ENCODE results near the gene DACT2. TPM values are rescaled to one million over a fixed set of nuclear protein-coding genes. Genes with fewer than 3 reads are reported as not detected.

The DACT2 gene
- total and polyA plus RNA-seq, 2 experiments from 2014 or later: not detected

DNA sequence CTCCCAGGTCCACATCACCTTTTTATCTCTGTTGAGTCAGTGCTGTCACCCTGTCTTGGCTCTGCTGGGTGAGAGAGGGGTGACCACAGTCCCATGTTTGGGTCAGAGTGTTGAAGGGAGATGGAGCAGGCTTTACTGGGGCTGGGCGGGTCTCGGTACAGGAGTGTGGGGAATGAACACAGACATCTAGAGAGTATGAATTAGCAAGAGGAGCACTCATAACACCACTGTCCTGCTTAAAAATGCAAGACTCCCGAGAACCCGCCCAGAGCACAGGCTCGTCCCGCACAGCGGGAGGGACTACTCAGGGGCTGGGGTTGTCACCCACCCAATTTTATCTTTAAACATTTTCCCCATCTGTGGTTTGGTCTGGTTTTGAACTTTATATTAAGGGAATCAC is 27.5 kb upstream of the DACT2 start:
- Histone ChIP-seq H3K9me2 (ENCODE audit: insufficient read depth) (no peaks in the 10 kb centered on the region), H3K4me3 (no peak overlapping the region), H3K27me3 (replicated peaks; ENCODE audit: insufficient read depth) (no peaks in the 10 kb centered on the region), H3K4me2 (ENCODE audit: unreplicated experiment) (no peak overlapping the region), H3K27ac (no peak overlapping the region), H2AFZ (no peak overlapping the region), H3K9me3 (ENCODE audit: low read depth) (no peaks in the 10 kb centered on the region), H4K20me1 (ENCODE audit: insufficient read depth) (no peaks in the 10 kb centered on the region), H3K36me3 (ENCODE audit: low read depth) (no peaks in the 10 kb centered on the region), H3K79me2 (ENCODE audit: insufficient read depth) (no peaks in the 10 kb centered on the region), H3F3A (ENCODE audit: insufficient read depth) (no peaks in the 10 kb centered on the region), H3K4me1 (ENCODE audit: insufficient read depth) (no peaks in the 10 kb centered on the region), H3K9ac (no peak overlapping the region)
- no peak for TF ChIP-seq EZH2phosphoT487 (IDR thresholded peaks at IDR 0.05; ENCODE audit: insufficient read depth, low read depth)
- TF ChIP-seq EZH2 (IDR thresholded peaks at IDR 0.05; ENCODE audit: insufficient read depth, poor library complexity, severe bottlenecking): no peak
- no peak for DNase-seq
- WGBS, 2 experiments (ENCODE audit: low coverage in 1 of 2, low lambda C conversion rate in 2 of 2, missing lambda C conversion rate in 2 of 2): 39 to 54% methylated on average over 6 to 7 of the region's 7 CpGs
- in situ Hi-C loops (cut with MboI): no loop called here

DNA sequence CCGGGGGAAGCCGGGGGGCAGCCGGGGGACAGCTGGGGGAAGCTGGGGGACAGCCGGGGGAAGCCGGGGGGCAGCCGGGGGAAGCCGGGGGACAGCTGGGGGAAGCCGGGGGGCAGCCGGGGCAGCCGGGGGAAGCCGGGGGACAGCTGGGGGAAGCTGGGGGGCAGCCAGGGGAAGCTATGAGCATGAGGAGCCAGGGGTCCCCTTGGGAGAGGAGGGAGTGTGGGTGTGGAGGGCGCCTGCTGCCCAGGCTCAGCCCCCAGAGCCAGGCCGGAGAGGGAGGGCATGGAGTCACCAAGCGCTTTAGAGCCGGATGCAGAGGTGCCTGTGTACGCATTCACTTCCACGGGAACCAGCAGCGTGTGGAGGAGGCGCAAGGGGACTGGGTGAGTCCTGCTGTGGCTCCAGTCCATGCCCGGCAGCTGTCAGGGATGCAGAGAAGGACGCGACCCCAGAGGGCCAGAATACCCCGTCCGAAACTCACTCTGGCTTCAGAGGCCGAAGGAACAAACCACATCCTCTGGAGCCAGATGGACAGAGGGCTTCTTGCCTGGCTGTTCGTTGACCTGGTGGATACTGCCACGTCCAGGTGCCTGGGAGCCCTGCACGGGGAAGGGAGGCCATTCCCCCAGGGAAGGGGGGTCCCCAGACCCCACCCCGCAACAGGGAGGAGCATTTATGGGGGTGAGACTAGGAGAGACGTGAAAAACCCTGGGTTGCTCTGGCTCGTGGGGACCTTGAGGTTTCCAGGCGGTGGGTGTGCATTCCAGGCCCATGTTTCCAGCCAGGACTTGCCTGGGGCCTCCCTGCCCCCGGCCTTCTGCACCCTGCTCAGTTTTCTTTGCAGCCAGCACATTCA is 26.5 kb upstream of the DACT2 start:
- Histone ChIP-seq H3K4me3 (no peak overlapping the region), H3K4me1 (ENCODE audit: insufficient read depth) (no peaks in the 10 kb centered on the region), H3K4me2 (ENCODE audit: unreplicated experiment) (no peak overlapping the region), H3K9ac (no peak overlapping the region), H2AFZ (no peak overlapping the region), H3K27ac (no peak overlapping the region), H3F3A (ENCODE audit: insufficient read depth) (no peaks in the 10 kb centered on the region), H3K36me3 (ENCODE audit: low read depth) (no peaks in the 10 kb centered on the region), H3K27me3 (replicated peaks; ENCODE audit: insufficient read depth) (no peaks in the 10 kb centered on the region), H3K79me2 (ENCODE audit: insufficient read depth) (no peaks in the 10 kb centered on the region), H4K20me1 (ENCODE audit: insufficient read depth) (no peaks in the 10 kb centered on the region), H3K9me3 (ENCODE audit: low read depth) (no peaks in the 10 kb centered on the region), H3K9me2 (ENCODE audit: insufficient read depth) (no peaks in the 10 kb centered on the region)
- 64 to 72% methylated on average over 20 to 30 of the region's 33 CpGs for WGBS, 2 experiments (ENCODE audit: low coverage in 1 of 2, low lambda C conversion rate in 2 of 2, missing lambda C conversion rate in 2 of 2)
- in situ Hi-C loops (cut with MboI): no loop called here
- DNase-seq: no peak
- TF ChIP-seq EZH2phosphoT487 (IDR thresholded peaks at IDR 0.05; ENCODE audit: insufficient read depth, low read depth) (no peak), EZH2 (IDR thresholded peaks at IDR 0.05; ENCODE audit: insufficient read depth, poor library complexity, severe bottlenecking) (no peak)

DNA sequence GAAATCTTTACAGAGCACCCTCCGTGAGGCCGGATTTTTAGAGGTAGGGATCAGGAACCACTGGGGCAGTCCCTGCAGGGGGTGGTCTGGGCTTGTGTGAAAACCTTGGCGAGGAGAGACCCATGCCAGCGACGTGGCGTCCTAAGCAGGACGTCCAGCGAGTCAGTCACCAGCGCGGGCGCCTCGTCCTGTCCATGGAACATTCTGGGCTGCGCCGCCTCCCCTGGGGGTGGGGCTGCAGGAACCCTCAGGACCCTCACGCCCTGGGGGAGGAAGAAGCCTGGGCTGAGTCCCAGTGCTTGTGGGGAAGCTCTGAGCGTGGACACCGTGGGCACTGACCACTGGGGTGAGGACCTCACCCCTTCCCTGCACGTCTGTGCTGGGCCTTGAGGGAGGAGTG is 25.7 kb upstream of the DACT2 start:
- H3K9me2 ChIP-seq (ENCODE audit: insufficient read depth): no peaks in the 10 kb centered on the region
- no peaks in the 10 kb centered on the region for H3K27me3 ChIP-seq (replicated peaks; ENCODE audit: insufficient read depth)
- no peaks in the 10 kb centered on the region for H4K20me1 ChIP-seq (ENCODE audit: insufficient read depth)
- H3F3A ChIP-seq (ENCODE audit: insufficient read depth): no peaks in the 10 kb centered on the region
- no peaks in the 10 kb centered on the region for H3K79me2 ChIP-seq (ENCODE audit: insufficient read depth)
- 78 to 80% methylated on average over 18 of the region's 18 CpGs for WGBS, 2 experiments (ENCODE audit: low coverage in 1 of 2, low lambda C conversion rate in 2 of 2, missing lambda C conversion rate in 2 of 2)
- in situ Hi-C loops (cut with MboI): no loop called here
- no peaks in the 10 kb centered on the region for H3K36me3 ChIP-seq (ENCODE audit: low read depth)
- H3K9me3 ChIP-seq (ENCODE audit: low read depth): no peaks in the 10 kb centered on the region
- H3K9ac ChIP-seq: no peak overlapping the region
- no peak overlapping the region for H3K4me3 ChIP-seq
- H3K27ac ChIP-seq: no peak overlapping the region
- DNase-seq: no peak
- no peaks in the 10 kb centered on the region for H3K4me1 ChIP-seq (ENCODE audit: insufficient read depth)
- TF ChIP-seq EZH2 (IDR thresholded peaks at IDR 0.05; ENCODE audit: insufficient read depth, poor library complexity, severe bottlenecking): no peak
- no peak for TF ChIP-seq EZH2phosphoT487 (IDR thresholded peaks at IDR 0.05; ENCODE audit: insufficient read depth, low read depth)
- H2AFZ ChIP-seq: no peak overlapping the region
- H3K4me2 ChIP-seq (ENCODE audit: unreplicated experiment): no peak overlapping the region

DNA sequence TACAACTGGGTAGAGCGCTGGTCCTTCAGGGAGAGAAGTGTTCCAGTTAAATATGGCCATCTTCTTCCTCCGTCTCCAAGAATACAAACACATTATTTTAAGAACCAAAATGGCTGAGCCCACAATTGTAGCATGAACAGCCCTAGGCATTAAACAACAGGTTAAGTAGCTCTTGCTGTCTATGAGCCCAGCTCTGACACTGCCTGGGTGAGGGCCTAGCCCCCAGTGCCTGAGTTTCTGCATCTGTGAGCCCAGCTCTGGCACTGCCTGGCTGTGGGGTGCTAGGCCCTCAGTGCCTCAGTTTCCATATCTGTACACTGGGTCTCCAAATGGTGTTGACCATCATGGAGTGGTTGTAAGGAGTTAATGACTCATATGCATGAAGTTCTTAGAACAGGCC is 24.8 kb upstream of the DACT2 start:
- Histone ChIP-seq H3K79me2 (ENCODE audit: insufficient read depth) (no peaks in the 10 kb centered on the region), H2AFZ (no peak overlapping the region), H3K9me2 (ENCODE audit: insufficient read depth) (no peaks in the 10 kb centered on the region), H3K4me3 (no peak overlapping the region), H3F3A (ENCODE audit: insufficient read depth) (no peaks in the 10 kb centered on the region), H3K27me3 (replicated peaks; ENCODE audit: insufficient read depth) (no peaks in the 10 kb centered on the region), H3K9ac (no peak overlapping the region), H3K36me3 (ENCODE audit: low read depth) (no peaks in the 10 kb centered on the region), H3K27ac (no peak overlapping the region), H4K20me1 (ENCODE audit: insufficient read depth) (no peaks in the 10 kb centered on the region), H3K4me1 (ENCODE audit: insufficient read depth) (no peaks in the 10 kb centered on the region), H3K9me3 (ENCODE audit: low read depth) (no peaks in the 10 kb centered on the region), H3K4me2 (ENCODE audit: unreplicated experiment) (no peak overlapping the region)
- no peak for TF ChIP-seq EZH2 (IDR thresholded peaks at IDR 0.05; ENCODE audit: insufficient read depth, poor library complexity, severe bottlenecking)
- no peak for TF ChIP-seq EZH2phosphoT487 (IDR thresholded peaks at IDR 0.05; ENCODE audit: insufficient read depth, low read depth)
- 46 to 60% methylated on average over 2 of the region's 2 CpGs for WGBS, 2 experiments (ENCODE audit: low coverage in 1 of 2, low lambda C conversion rate in 2 of 2, missing lambda C conversion rate in 2 of 2)
- in situ Hi-C loops (cut with MboI): no loop called here
- DNase-seq: no peak

All from GM23248 (cell line).